AML-193 (cell line): ENCODE measurements around the gene ANO5.

ENCODE experiments used
- DNase-seq, 2 experiments: peaks; one replicate each; lab custom pipeline; 2025; lab: John Stamatoyannopoulos, UW

Gene ANO5

GRCh38 chr11:22331771-22332170, 138.9 kb downstream of the ANO5 start:
- peak in 1 of 2 experiments; percentile 2 for DNase-seq
